AG04450 (cell line): Measurements from ENCODE around the gene PRLR. TPM values are rescaled to one million over a fixed set of nuclear protein-coding genes. Genes with fewer than 3 reads are reported as not detected.

Experiments used
- CTCF ChIA-PET: fragments of 300-600, 350-600 bp; formaldehyde crosslinking; extraction: SDS; loops from one replicate; lab custom pipeline; 2022; ENCODE audit warnings: antibody characterized with exemption, inconsistent platforms; lab: Charles Lee
- POLR2A ChIA-PET: fragments of 350-600 bp; formaldehyde crosslinking; extraction: SDS; loops from one replicate; lab custom pipeline; 2021; ENCODE audit warnings: antibody characterized with exemption, inconsistent platforms; lab: Yijun Ruan, JAX
- DNase-seq: peaks from one replicate; pipeline ENCODE4 v3.0.0-alpha.2; 2011; ENCODE audit warnings: low read depth, low spot score
- H3K27ac ChIP-seq: one replicate; pipeline ENCODE4 v1.5.1; 2012; ENCODE audit warnings: low read depth, low read length, control low read depth
- H3K27me3 ChIP-seq: one replicate; pipeline ENCODE4 v1.6.0; 2012; ENCODE audit warnings: low read length; ENCODE audit not compliant: control insufficient read depth, insufficient read depth
- H3K4me3 ChIP-seq: 2 replicates; pipeline ENCODE4 v1.5.1; 2011; ENCODE audit warnings: mild to moderate bottlenecking, low read depth, low read length, control low read depth
- H3K9me3 ChIP-seq: 2 replicates; pipeline ENCODE4 v1.5.1; 2012; ENCODE audit warnings: low read length; ENCODE audit not compliant: control insufficient read depth, insufficient read depth
- polyA plus RNA-seq: library from polyadenylated mRNA; depleted of rRNA; stranded (reverse); fragments of >200 nt; gene quantifications from 2 replicates; pipeline ENCODE4 v1.2.3, GENCODE V29; 2011
- TF ChIP-seq, protein P1 (sequence below): IDR thresholded peaks from 2 replicates; pipeline ENCODE4 v1.5.1; 2011; ENCODE audit warnings: low read depth, low read length, control low read depth, inconsistent platforms

The PRLR gene
- polyA plus RNA-seq, 1 experiment: not detected

DNA sequence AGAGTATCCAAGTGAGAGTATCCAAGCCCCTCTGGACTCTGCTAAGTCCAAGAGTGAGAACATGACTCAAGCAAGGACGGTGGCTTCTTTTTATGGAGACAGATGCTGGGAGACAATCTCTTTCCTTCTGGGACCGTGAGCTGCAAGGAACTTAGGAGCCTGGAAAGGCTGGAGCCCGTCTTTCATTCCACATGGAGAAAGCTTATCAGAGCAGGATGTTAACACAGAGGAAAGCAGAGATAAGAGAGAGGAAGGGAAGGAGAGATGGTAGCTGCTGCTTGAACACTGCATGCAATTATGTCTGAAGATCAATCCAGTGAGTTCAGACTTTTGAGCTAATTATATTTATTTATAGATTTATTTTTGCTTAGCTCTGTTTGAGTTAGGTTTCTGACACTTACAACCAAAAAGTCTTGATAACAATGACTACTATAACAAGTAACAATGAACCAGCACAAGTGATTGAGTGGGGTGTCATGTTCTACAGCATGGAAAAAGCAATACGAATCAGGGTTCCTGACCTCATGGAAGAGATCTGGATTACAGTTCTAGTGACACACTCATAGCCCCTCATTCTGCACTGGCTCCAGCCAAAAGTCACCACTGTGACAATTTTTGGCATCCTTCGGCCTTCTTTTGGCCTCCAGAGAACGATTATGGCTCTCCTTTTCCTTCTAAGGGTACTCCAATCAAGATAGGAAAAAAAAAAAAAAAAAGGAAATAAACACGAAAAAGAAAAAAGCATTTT is 71.5 kb downstream of the PRLR start:
- ChIA-PET CTCF (no interaction called here), POLR2A (no interaction called here)
- TF ChIP-seq, protein P1, sequence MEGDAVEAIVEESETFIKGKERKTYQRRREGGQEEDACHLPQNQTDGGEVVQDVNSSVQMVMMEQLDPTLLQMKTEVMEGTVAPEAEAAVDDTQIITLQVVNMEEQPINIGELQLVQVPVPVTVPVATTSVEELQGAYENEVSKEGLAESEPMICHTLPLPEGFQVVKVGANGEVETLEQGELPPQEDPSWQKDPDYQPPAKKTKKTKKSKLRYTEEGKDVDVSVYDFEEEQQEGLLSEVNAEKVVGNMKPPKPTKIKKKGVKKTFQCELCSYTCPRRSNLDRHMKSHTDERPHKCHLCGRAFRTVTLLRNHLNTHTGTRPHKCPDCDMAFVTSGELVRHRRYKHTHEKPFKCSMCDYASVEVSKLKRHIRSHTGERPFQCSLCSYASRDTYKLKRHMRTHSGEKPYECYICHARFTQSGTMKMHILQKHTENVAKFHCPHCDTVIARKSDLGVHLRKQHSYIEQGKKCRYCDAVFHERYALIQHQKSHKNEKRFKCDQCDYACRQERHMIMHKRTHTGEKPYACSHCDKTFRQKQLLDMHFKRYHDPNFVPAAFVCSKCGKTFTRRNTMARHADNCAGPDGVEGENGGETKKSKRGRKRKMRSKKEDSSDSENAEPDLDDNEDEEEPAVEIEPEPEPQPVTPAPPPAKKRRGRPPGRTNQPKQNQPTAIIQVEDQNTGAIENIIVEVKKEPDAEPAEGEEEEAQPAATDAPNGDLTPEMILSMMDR: no peak
- Histone ChIP-seq H3K9me3 (no peaks in the 10 kb centered on the region), H3K27me3 (no peaks in the 10 kb centered on the region), H3K4me3 (no peak overlapping the region), H3K27ac (no peak overlapping the region)
- no peak for DNase-seq

DNA sequence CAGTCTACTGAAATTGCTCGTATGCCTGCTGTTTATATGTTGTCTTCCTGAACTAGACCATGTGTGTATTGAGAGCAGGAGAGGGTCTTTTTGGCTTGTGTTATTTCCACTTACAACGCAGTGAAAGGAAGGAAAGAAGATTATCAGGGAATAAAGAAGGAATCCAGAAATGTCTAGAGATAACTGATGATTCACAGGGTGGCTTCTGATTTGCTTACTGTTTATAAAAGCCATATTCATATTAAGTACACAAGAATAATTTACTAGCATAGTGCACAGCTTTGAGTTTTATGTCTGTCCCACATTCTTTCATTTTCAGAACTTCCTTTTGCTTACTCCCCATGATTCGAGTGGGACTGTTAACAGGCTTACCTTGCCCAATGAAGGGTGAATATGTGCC is 72.1 kb downstream of the PRLR start:
- no peak overlapping the region for H3K4me3 ChIP-seq
- TF ChIP-seq, protein P1: no peak
- no peaks in the 10 kb centered on the region for H3K9me3 ChIP-seq
- POLR2A ChIA-PET: no interaction called here
- CTCF ChIA-PET: no interaction called here
- DNase-seq: no peak
- no peak overlapping the region for H3K27ac ChIP-seq
- H3K27me3 ChIP-seq: no peaks in the 10 kb centered on the region

DNA sequence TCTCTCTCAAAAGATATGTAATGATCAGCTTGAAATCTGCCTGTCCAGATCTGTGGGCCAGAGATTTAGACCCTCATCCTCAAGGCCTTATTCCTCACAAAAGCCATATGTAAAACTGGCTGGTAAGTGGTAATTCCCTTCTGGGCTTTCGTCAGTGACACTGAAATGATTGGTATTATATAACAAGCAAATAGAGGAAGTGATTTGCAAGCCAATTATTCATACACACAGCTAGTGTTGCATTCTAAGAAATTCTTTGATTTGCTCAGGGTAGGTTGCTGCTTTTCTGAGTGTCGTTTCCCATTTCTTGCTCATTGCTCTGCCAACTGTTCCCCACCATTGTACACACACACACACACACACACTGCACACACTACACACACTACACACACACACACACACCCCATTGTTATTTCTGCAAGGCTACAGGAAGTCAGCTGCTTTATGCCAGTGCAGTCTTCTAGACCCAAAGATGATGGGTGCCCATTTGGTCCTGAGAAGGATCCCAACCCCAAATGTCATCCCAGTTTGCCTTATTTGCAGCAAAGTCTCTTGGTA is 76.8 kb downstream of the PRLR start:
- TF ChIP-seq, protein P1: no peak
- ChIA-PET POLR2A (no interaction called here), CTCF (no interaction called here)
- Histone ChIP-seq H3K27ac (no peak overlapping the region), H3K9me3 (no peaks in the 10 kb centered on the region), H3K27me3 (no peaks in the 10 kb centered on the region), H3K4me3 (no peak overlapping the region)
- no peak for DNase-seq

- TF ChIP-seq, protein P1: no peak
- ChIA-PET POLR2A (no interaction called here), CTCF (no interaction called here)
- H3K27me3 ChIP-seq: no peaks in the 10 kb centered on the region
- H3K4me3 ChIP-seq: no peak overlapping the region
- no peaks in the 10 kb centered on the region for H3K9me3 ChIP-seq
- DNase-seq: no peak
- H3K27ac ChIP-seq: no peak overlapping the region
These were observed 77.6 kb downstream of the PRLR start for GRCh38 chr5:35152733-35153132.

GRCh38 chr5:35151146-35151920 is 79.0 kb downstream of the PRLR start:
- POLR2A ChIA-PET: no interaction called here
- no peak for DNase-seq
- Histone ChIP-seq H3K27me3 (no peaks in the 10 kb centered on the region), H3K27ac (no peak overlapping the region), H3K4me3 (no peak overlapping the region), H3K9me3 (no peaks in the 10 kb centered on the region)
- CTCF ChIA-PET: no interaction called here
- TF ChIP-seq, protein P1: no peak
